ENCODE data around the gene RALGAPB. TPM values are rescaled to one million over a fixed set of nuclear protein-coding genes. Genes with fewer than 3 reads are reported as not detected.

The RALGAPB gene
- total and polyA plus RNA-seq, 2 experiments from 2014 or later: 10.2 to 40.4 TPM

GRCh38 chr20:38573413-38573812 lies 100.8 kb downstream of the RALGAPB start:
- no peak for ATAC-seq
- no peaks in the 10 kb centered on the region for H3K79me2 ChIP-seq (replicated peaks; ENCODE audit: insufficient read depth)
- H3K9me3 Mint-ChIP-seq: no peaks in the 10 kb centered on the region

More at GRCh38 chr20:38573413-38573812, 100.8 kb downstream of the RALGAPB start:
- no peak overlapping the region for H2AFZ ChIP-seq
- H3K36me3 ChIP-seq (ENCODE audit: insufficient read depth): peaks cover 28% of the 10 kb centered on the region
- no peak overlapping the region for H3K4me2 ChIP-seq
- H3F3A ChIP-seq (replicated peaks; ENCODE audit: low read depth): no peaks in the 10 kb centered on the region
- peaks cover 2% of the 10 kb centered on the region for H3K27me3 Mint-ChIP-seq (ENCODE audit: insufficient read depth, low read depth, poor library complexity)
- no peak overlapping the region for H3K27ac ChIP-seq (ENCODE audit: low read depth)
- no peak for DNase-seq (ENCODE audit: low spot score)
- H4K20me1 ChIP-seq (replicated peaks; ENCODE audit: insufficient read depth): no peaks in the 10 kb centered on the region
- H3K36me3 Mint-ChIP-seq (ENCODE audit: low read depth): peaks cover 17% of the 10 kb centered on the region
- H3K4me3 ChIP-seq: no peak overlapping the region
- no peaks in the 10 kb centered on the region for H3K4me1 ChIP-seq (ENCODE audit: insufficient read depth)
- TF ChIP-seq EZH2phosphoT487 (IDR thresholded peaks at IDR 0.05; ENCODE audit: unreplicated experiment): no peak
- TF ChIP-seq JUNB (IDR thresholded peaks at IDR 0.05; ENCODE audit: unreplicated experiment): no peak
- TF ChIP-seq ZNF462 (CRISPR knock-in tag; IDR thresholded peaks at IDR 0.05): no peak
- no peak for TF ChIP-seq ZNF331 (CRISPR knock-in tag; IDR thresholded peaks at IDR 0.05; ENCODE audit: low read depth)
- no peak for TF ChIP-seq POLR2AphosphoS5 (IDR thresholded peaks at IDR 0.05; ENCODE audit: low read depth)
- TF ChIP-seq NANOG (IDR thresholded peaks at IDR 0.05; ENCODE audit: borderline replicate concordance): no peak
- TF ChIP-seq, protein P1, sequence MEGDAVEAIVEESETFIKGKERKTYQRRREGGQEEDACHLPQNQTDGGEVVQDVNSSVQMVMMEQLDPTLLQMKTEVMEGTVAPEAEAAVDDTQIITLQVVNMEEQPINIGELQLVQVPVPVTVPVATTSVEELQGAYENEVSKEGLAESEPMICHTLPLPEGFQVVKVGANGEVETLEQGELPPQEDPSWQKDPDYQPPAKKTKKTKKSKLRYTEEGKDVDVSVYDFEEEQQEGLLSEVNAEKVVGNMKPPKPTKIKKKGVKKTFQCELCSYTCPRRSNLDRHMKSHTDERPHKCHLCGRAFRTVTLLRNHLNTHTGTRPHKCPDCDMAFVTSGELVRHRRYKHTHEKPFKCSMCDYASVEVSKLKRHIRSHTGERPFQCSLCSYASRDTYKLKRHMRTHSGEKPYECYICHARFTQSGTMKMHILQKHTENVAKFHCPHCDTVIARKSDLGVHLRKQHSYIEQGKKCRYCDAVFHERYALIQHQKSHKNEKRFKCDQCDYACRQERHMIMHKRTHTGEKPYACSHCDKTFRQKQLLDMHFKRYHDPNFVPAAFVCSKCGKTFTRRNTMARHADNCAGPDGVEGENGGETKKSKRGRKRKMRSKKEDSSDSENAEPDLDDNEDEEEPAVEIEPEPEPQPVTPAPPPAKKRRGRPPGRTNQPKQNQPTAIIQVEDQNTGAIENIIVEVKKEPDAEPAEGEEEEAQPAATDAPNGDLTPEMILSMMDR (conservative IDR thresholded peaks at IDR 0.05; ENCODE audit: low read depth in 2 of 2): no peak
- TF ChIP-seq STAT1 (IDR thresholded peaks at IDR 0.05; ENCODE audit: unreplicated experiment): no peak
- TF ChIP-seq ZNF114 (CRISPR knock-in tag; IDR thresholded peaks at IDR 0.05): no peak
- no peak for TF ChIP-seq EZH2 (IDR thresholded peaks at IDR 0.05; ENCODE audit: low read depth, unreplicated experiment)
- no peak for TF ChIP-seq CREB1 (CRISPR knock-in tag; IDR thresholded peaks at IDR 0.05; ENCODE audit: low read depth)
- no peak for TF ChIP-seq ETS1 (IDR thresholded peaks at IDR 0.05)
- TF ChIP-seq REST (IDR thresholded peaks at IDR 0.05; ENCODE audit: unreplicated experiment): no peak
- H3K4me1 Mint-ChIP-seq: peaks cover 3% of the 10 kb centered on the region; the same call in 2 of the 3 replicates
- H3K4me3 Mint-ChIP-seq: no peak overlapping the region
- no peaks in the 10 kb centered on the region for H3K9me2 ChIP-seq (ENCODE audit: insufficient read depth)
- no peaks in the 10 kb centered on the region for H3K27me3 ChIP-seq (ENCODE audit: insufficient read depth)
- no peak overlapping the region for H3K27ac Mint-ChIP-seq

Measured in GM23338 (cell line).